Fibroblast of peridontal ligament (primary cell): ENCODE results near the gene AOC2.
"Not testable (repeated sequence)": the region's sequence is repeated elsewhere in the genome, so short reads cannot be mapped to it uniquely, and the experiment has no call there.

Experiments
- DNase-seq: peaks from one replicate; pipeline ENCODE4 v3.0.0-alpha.2; 2010; ENCODE audit errors: extremely low read depth

Gene AOC2

DNA sequence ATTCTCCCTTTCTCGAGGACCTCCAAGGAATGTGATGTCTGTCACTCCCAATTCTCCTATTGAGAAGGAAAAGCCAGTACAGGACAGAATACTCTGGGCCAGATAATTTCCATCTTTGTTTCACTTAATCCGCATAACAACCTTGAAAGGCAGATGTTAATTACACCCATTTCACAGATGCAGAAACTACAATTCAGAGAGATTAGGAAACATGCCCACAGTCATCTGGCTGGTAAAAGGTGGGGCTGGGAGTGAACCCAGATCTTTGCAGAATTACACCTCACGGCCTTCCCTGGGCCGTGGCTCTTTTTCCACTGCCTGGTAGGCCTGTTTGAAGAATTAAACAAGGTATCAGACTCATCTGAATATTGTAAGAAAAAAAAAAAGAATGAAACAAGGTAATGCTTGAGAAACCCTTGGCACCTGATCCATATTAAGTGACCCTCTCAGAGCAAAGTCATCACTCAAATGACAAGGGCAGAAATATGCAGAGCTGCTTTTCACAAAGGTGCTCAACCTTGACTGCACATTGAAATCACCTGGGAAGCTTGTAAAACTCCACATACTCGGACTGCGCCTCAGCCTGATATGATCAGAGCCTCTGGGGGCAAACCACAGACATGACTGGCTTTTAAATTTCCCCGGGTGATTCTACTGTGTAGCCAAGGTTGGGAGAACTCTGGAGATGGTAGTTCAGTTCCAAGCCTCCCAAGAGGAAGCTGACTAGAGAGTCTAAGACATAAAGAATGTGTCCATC is 39.6 kb downstream of the AOC2 start:
- no peak for DNase-seq

- DNase-seq, result not testable (repeated sequence)
These were observed 41.4 kb downstream of the AOC2 start for GRCh38 chr17:42885806-42886205.

DNA sequence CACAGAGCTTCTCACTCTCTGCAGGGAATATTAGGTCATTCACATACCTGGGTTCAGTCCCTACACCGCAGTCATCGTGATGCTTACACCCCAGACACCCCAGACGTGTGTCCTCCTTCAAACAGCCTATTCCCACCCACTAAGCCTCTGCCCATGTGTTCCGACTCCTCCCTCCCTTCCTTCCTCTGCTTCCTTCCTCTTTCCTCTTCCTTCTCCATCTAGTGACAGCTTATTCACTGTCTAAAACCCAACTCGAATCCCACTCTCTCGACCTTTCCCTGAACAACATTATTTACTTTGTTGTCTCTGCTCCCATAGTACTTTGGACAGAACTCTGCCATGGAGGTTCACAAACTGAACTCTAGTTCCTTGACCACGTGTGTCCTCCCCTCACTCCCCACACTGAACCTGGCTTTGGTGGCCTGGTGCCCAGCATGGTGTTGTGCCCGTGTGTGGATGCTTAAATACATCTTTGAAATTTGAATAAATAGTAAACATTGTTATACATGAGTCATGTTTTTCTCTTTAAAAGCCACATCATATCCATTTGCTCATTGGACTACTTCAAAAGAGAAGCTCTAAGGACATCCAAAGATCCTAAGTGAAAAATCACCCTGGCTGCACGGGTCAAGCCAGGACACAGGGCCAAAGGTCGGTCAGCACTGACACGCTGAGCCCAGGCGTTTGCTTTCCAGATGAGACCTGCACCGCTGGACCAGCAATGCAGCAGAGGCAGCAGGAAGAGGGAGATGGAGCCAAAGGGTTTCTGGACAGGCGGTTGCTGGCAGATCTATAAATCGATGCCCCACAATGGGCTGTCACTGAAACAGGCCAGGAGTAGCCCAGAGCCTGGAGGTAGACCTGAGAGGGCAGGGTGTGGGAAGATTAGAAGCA is 42.1 kb downstream of the AOC2 start:
- DNase-seq, result no peak

DNA sequence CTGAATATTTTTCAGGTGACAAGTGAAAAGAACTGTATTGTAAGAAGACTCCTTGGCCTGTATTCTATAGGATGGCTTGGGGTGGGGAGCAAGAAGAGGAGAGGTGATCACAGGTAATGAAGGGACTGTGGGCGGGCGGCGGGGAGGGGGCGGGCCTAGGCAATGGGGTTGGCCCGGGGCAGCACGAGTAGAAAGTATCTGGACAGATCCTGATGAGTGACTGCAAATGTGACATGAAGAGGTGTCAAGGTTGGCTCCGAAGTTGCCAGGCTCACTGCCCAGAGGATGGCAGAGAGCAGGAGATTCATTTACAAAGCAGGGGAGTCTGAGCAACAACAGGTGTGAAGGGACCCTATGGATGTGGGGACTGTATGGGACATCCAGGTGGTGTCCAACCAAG is 45.4 kb downstream of the AOC2 start:
- DNase-seq, result no peak

- DNase-seq, result peak; percentile 32
These were observed 47.3 kb downstream of the AOC2 start for GRCh38 chr17:42891539-42892152.

- peak; percentile 19 for DNase-seq
These were observed 49.0 kb downstream of the AOC2 start for GRCh38 chr17:42893359-42893758.

- no peak for DNase-seq
These were observed 50.2 kb downstream of the AOC2 start for GRCh38 chr17:42894283-42895184.

GRCh38 chr17:42895185-42895555 is 50.8 kb downstream of the AOC2 start:
- DNase-seq, result peak; percentile 95

GRCh38 chr17:42898147-42898811 is 53.9 kb downstream of the AOC2 start:
- DNase-seq, result no peak

- not testable (repeated sequence) for DNase-seq
These were observed 55.6 kb downstream of the AOC2 start for GRCh38 chr17:42899981-42900380.
